GM18508 (cell line): ENCODE data around the gene PCAT6.
"Not testable (repeated sequence)": the region's sequence is repeated elsewhere in the genome, so short reads cannot be mapped to it uniquely, and the experiment has no call there.

Experiments used
- ATAC-seq: cut with Tn5 transposase; IDR thresholded peaks from one replicate; pipeline ENCODE4 v1.9.1; 2021; ENCODE audit warnings: moderate number of reproducible peaks; ENCODE audit not compliant: insufficient read depth, unreplicated experiment

Gene PCAT6

DNA sequence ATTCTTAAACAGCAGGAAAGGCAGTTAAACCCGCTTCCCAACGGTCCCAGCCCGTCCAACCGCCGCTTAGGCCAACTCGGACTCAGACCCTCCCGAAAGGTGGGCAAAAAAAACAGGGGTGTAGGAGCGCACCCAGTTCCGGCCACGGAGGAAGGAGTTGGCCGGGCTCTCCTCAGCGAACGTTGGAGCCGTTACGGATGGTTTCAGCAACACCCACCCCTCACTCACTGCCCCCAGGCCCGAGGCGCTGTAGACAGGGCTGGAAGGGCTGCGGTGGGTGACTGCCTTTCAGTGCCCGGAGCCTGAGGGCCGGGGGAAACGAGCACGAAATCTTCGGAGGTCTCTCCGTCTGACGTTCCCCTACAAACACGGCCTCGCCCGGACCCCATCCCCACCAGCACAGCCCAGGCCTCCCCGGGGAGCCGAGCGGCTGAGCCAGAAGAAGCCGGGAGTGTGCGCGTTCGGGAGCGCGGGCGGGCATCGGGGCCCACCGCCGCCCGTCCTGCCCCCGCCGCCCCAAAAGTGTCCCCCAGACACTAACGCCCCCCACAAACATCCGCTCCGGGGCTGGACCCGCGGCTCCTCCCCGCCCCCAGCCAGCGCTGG, 3.8 kb upstream of the PCAT6 start:
- ATAC-seq, result no peak

- ATAC-seq, result no peak
Measured at GRCh38 chr1:202807451-202807925, 3.3 kb upstream of the PCAT6 start.

- ATAC-seq, result no peak
Measured at GRCh38 chr1:202807926-202808757, 2.6 kb upstream of the PCAT6 start, which contains the start of gene KDM5B. Gene KDM5B, minus strand, starts transcription at chr1:202808421. Its CDS starts 116 bp downstream, at chr1:202808305.

DNA sequence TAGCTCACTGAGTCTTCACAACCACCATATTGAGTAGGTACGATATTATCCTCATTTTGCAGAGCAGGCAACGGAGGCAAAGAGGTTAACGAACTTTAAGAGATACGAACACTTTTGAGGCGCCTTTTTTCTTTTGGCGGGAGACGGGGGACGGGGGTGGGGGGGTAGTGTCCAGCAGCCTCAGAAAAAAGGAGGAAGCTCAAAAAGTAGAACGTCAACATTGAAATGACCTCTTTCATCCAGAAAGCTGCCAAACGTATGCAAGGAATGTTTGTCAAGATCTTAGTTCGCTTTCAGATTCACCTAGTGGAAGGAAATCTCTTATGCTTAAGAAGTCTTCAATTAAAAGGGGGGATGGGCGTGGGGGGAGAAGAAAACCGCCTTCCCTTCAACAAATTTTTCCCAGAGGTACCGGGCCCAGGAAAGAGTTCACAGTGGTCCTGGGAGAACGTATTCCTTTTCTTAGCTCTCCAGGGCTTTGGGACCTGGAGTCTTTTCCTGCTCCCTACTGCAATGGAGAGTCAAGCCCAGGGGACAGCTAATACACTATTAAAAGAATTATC, 1.1 kb upstream of the PCAT6 start:
- ATAC-seq, result no peak

- ATAC-seq, result no peak
Measured at GRCh38 chr1:202810193-202810614, 550 bp upstream of the PCAT6 start.

GRCh38 chr1:202811296-202812175, 782 bp downstream of the PCAT6 start:
- no peak for ATAC-seq

- ATAC-seq, result no peak
Measured at GRCh38 chr1:202812176-202813026, 1.6 kb downstream of the PCAT6 start.

DNA sequence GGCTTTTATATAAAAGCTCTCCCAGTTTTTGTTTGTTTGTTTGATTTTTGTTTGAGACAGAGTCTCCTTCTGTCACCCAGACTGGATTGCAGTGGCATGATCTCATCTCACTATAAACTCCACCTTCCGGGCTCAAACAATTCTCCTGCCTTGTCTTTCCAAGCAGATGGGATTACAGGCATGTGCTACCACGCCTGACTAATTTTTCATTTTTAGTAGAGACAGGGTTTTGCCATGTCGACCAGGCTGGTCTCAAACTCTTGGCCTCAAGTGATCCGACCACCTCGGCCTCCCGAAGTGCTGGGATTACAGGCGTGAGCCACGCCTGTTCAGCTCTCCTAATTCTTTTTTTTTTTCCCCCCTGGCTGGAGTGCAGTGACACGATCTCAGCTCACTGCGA, 4.4 kb downstream of the PCAT6 start:
- no peak for ATAC-seq

GRCh38 chr1:202818819-202819218, 8.1 kb downstream of the PCAT6 start:
- no peak for ATAC-seq

- ATAC-seq, result no peak
Measured at GRCh38 chr1:202821467-202821866, 10.7 kb downstream of the PCAT6 start.

- ATAC-seq, result no peak
Measured at GRCh38 chr1:202825748-202826147, 15.0 kb downstream of the PCAT6 start.

GRCh38 chr1:202829223-202829622, 18.5 kb downstream of the PCAT6 start:
- ATAC-seq, result not testable (repeated sequence)

GRCh38 chr1:202831906-202832305, 21.2 kb downstream of the PCAT6 start:
- no peak for ATAC-seq

- ATAC-seq, result no peak
Measured at GRCh38 chr1:202834771-202835547, 24.2 kb downstream of the PCAT6 start.

DNA sequence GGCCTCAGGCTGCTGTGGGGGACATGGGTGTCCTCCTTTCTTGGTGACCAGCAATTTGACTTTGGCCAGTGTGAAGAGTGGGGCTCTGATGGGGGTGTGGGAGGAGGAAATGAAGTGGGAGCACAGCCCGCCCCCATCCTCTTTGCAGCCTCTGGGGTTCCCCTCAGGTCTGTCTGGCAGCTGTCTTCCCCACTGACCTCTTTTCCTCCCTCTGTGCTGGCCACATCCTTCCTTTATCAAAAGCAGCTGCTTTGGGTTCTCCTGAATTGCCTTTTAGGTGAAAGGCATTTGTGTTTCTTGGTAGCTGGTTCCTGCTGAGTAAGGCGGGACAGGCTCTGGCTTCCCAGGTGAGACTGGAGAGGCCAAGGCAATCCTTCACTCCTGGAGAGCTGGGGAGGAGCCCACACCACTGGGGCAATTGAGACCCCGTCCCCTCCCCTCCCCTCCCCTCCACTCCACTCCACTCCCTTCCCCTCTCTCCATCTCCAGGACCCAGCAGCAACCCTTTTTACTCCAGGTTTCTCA, 24.9 kb downstream of the PCAT6 start:
- no peak for ATAC-seq

- no peak for ATAC-seq
Measured at GRCh38 chr1:202836623-202837403, 26.1 kb downstream of the PCAT6 start.

- no peak for ATAC-seq
Measured at GRCh38 chr1:202837746-202838262, 27.1 kb downstream of the PCAT6 start.
